ENCODE data around the gene PWWP2B. TPM values are rescaled to one million over a fixed set of nuclear protein-coding genes. Genes with fewer than 3 reads are reported as not detected.

PWWP2B gene
- total and polyA plus RNA-seq, 11 donors: 10.5 to 23.5 (median 15.3) TPM

DNA sequence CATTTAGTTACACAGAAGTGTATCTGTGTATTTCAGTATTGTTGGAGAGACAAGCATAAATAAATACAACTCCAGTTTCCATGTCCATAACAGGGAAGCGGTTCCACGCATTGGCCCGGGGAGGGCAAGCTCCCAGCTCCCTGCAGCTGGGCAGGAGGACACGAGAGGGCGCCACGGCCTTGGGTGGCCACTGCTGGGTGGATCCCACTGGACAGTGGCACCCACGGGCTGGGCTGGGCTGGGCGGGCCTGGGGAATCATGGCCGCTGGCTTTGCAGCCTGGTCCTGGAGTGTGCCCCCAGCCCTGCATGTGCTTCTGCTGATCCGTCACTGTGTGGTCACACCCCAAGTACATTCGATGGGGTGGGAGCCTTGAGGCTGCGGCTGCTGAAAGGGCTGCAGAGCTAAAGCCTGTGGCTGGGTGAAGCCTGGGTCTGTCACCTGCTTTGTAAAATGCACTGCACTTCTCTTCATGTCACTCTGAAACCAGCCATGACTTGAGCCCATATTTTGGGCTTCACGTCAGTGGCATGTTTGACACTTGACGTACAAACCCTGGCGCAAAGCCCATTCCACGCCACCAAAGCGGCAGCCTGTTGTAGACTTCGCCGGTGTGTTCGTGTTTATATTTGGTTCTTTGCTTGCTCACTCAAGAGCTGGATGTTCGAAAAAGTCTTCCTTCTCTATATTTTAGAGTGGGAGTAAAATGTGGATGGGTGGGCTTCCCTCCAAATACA lies 37.5 kb upstream of the PWWP2B start:
- H3K9me3 ChIP-seq: no peaks in the 10 kb centered on the region
- H3K4me1 ChIP-seq: no peaks in the 10 kb centered on the region
- H3K4me3 ChIP-seq: no peak overlapping the region
- intact Hi-C loops (cut with DNase I): no loop called here
- H3K27me3 ChIP-seq: no peaks in the 10 kb centered on the region
- WGBS, 4 donors: 47 to 85% (median 66%) methylated on average over 19 to 21 of the region's 21 CpGs
- peaks cover 0 to 4% (median 0%) of the 10 kb centered on the region in 9 donors for H3K36me3 ChIP-seq
- TF ChIP-seq, protein P1, sequence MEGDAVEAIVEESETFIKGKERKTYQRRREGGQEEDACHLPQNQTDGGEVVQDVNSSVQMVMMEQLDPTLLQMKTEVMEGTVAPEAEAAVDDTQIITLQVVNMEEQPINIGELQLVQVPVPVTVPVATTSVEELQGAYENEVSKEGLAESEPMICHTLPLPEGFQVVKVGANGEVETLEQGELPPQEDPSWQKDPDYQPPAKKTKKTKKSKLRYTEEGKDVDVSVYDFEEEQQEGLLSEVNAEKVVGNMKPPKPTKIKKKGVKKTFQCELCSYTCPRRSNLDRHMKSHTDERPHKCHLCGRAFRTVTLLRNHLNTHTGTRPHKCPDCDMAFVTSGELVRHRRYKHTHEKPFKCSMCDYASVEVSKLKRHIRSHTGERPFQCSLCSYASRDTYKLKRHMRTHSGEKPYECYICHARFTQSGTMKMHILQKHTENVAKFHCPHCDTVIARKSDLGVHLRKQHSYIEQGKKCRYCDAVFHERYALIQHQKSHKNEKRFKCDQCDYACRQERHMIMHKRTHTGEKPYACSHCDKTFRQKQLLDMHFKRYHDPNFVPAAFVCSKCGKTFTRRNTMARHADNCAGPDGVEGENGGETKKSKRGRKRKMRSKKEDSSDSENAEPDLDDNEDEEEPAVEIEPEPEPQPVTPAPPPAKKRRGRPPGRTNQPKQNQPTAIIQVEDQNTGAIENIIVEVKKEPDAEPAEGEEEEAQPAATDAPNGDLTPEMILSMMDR (IDR thresholded peaks at IDR 0.05): peak in 3 of 12 donors; percentile 15 to 37 (median 36)
- no peak for TF ChIP-seq POLR2A (IDR thresholded peaks at IDR 0.05)
- peak overlapping the region in 5 of 12 donors; percentile 4 to 62 (median 38) for H3K27ac ChIP-seq
- peak in 3 of 5 donors; percentile 50 to 77 (median 64) for DNase-seq
- ATAC-seq: peak in 3 of 4 donors; percentile 28 to 71 (median 67)

DNA sequence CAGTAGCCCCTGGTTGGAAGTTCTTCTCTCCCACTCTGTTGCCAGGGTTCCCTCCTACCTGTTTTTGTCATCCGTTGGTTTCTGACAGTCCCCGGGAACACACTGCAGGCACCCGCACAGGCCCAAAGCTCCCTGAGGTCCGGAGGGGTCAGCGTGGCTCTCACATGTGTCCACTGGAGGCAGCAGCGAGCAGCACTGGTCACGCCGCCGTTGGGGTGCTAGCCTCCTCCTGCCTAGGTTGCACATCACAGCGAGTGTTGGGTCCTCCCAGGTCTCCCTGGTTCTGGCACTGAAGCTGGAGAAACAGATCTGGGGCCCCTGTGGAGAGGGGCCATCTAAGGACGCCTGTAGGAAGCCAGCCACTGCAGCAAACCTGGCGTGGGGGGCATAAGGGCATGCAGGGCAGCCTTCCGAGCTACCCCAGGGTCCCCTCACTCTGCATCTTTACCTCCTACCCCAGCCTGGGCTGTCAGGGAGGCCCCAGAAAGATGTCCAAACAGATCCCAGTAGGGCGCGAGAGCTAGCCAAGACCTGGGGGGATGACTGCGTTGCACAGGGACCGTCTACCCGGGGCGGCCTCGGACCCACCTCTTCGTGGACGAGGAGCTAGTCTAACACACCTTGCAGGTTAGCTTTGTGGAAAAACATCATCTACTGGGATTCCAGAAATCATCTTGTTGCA lies 36.1 kb upstream of the PWWP2B start:
- 66 to 81% (median 78%) methylated on average over 15 to 22 of the region's 22 CpGs for WGBS, 4 donors
- peaks cover 0 to 9% (median 6%) of the 10 kb centered on the region in 9 donors for H3K36me3 ChIP-seq
- no peak overlapping the region for H3K27ac ChIP-seq
- H3K27me3 ChIP-seq: no peaks in the 10 kb centered on the region
- no peaks in the 10 kb centered on the region for H3K4me1 ChIP-seq
- TF ChIP-seq POLR2A (IDR thresholded peaks at IDR 0.05): no peak
- TF ChIP-seq, protein P1 (IDR thresholded peaks at IDR 0.05): peak; percentile 23 to 71 (median 51)
- H3K4me3 ChIP-seq: no peak overlapping the region
- peak in 1 of 5 donors; percentile 58 for DNase-seq
- ATAC-seq: peak in 2 of 4 donors; percentile 33 to 48
- intact Hi-C loops (cut with DNase I): no loop called here
- H3K9me3 ChIP-seq: no peaks in the 10 kb centered on the region

DNA sequence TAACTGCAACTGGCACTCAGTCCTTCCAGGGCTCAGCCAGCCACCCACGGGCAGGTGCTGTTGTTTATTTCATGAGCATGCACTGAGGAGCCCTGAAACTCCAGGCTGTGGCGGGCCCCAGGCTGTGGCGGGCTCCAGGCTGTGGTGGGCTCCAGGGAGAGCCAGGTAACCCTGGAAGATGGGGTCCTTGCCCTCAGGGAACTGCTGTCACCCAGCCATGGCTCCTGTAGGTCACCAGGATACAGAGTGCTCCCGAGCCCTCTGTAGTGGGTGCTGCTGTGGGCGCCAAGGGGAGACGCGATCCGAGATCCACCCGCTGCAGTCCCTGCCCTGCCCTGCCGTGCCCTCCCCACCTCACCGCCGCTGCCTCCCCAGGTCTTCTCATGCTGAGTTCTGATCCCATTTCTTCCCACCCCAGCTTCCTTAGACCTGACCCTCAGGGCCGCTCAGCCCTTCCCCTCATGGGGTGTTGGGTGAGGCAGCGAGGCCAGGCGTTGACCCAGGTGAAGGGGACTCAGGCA lies 35.4 kb upstream of the PWWP2B start:
- no peak for ATAC-seq
- TF ChIP-seq, protein P1 (IDR thresholded peaks at IDR 0.05): no peak
- no peak for TF ChIP-seq POLR2A (IDR thresholded peaks at IDR 0.05)
- DNase-seq: peak in 1 of 5 donors; percentile 40

DNA sequence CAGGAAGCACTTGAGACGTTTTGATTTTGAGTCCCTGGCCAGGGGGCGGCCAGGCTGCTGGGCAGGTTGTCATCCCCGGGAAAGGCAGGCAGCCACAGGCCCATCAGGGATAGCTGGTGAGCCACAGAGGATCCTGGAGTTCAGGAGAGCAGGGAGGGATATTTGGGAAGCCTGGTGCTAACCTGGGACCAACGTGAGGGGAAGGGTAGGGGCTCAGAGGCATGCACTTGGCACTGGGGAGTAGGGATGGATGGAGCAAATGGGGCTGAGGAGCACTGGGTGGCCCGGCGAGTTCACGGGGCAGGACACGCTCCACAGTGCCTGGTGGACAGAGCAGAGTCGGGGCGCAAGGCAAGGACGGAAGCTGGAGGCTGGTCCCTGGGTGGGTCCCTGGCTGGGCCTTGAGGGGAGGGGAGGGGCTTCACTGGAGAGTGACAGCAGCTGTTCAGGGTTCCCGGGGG lies 34.8 kb upstream of the PWWP2B start:
- Histone ChIP-seq H3K4me3 (no peak overlapping the region), H3K4me1 (no peaks in the 10 kb centered on the region), H3K27me3 (no peaks in the 10 kb centered on the region), H3K27ac (no peak overlapping the region), H3K36me3 (peaks cover 0 to 20% (median 16%) of the 10 kb centered on the region in 9 donors), H3K9me3 (no peaks in the 10 kb centered on the region)
- intact Hi-C loops (cut with DNase I): no loop called here
- TF ChIP-seq, protein P1 (IDR thresholded peaks at IDR 0.05): no peak
- TF ChIP-seq POLR2A (IDR thresholded peaks at IDR 0.05): no peak
- 86 to 88% (median 88%) methylated on average over 12 of the region's 12 CpGs for WGBS, 4 donors
- peak in 1 of 5 donors; percentile 25 for DNase-seq
- ATAC-seq: no peak

More for the DNA sequence above, 35.4 kb upstream of the PWWP2B start:
- Histone ChIP-seq H3K27ac (no peak overlapping the region), H3K36me3 (peaks cover 0 to 16% (median 13%) of the 10 kb centered on the region in 9 donors), H3K4me1 (no peaks in the 10 kb centered on the region), H3K9me3 (no peaks in the 10 kb centered on the region), H3K27me3 (no peaks in the 10 kb centered on the region), H3K4me3 (no peak overlapping the region)
- 96 to 99% (median 98%) methylated on average over 15 of the region's 15 CpGs for WGBS, 4 donors
- intact Hi-C loops (cut with DNase I): no loop called here

Measured in heart left ventricle (tissue), 16 donors.